Activated T-helper 17 cell treated with anti-CD3 and anti-CD28 coated beads, Interleukin-2, amount 50 U/mL, for 72 hours (primary cell): Measurements from ENCODE around the gene PTPRM. TPM values are rescaled to one million over a fixed set of nuclear protein-coding genes. Genes with fewer than 3 reads are reported as not detected.
"Not testable (repeated sequence)": the region's sequence is repeated elsewhere in the genome, so short reads cannot be mapped to it uniquely, and the experiment has no call there.

Source experiments
- ATAC-seq: fragments of 150-1000 bp; cut with Tn5 transposase; replicated peaks from 2 replicates; pipeline ENCODE4 v1.10.0; 2021; ENCODE audit warnings: mild to moderate bottlenecking, moderate library complexity
- H3K27ac Mint-ChIP-seq: one replicate; pipeline ENCODE4 v1.8.0; 2022; ENCODE audit warnings: mixed read lengths
- H3K27me3 Mint-ChIP-seq: one replicate; pipeline ENCODE4 v1.8.0; 2022; ENCODE audit warnings: mixed read lengths
- H3K36me3 Mint-ChIP-seq: one replicate; pipeline ENCODE4 v1.8.0; 2022; ENCODE audit warnings: low read depth, mild to moderate bottlenecking, mixed read lengths
- H3K4me1 Mint-ChIP-seq: one replicate; pipeline ENCODE4 v1.8.0; 2022; ENCODE audit warnings: mixed read lengths
- H3K4me3 Mint-ChIP-seq: one replicate; pipeline ENCODE4 v1.8.0; 2022; ENCODE audit warnings: mild to moderate bottlenecking, mixed read lengths
- H3K9me3 Mint-ChIP-seq: one replicate; pipeline ENCODE4 v1.8.0; 2022; ENCODE audit warnings: mixed read lengths
- total RNA-seq, 2 donors: library from RNA; stranded (reverse); gene quantifications; one replicate each; pipeline ENCODE4 v1.2.3, GENCODE V29; 2022

The PTPRM gene
- total RNA-seq, 2 donors from 2014 or later = 7.5 to 24.5 TPM

DNA sequence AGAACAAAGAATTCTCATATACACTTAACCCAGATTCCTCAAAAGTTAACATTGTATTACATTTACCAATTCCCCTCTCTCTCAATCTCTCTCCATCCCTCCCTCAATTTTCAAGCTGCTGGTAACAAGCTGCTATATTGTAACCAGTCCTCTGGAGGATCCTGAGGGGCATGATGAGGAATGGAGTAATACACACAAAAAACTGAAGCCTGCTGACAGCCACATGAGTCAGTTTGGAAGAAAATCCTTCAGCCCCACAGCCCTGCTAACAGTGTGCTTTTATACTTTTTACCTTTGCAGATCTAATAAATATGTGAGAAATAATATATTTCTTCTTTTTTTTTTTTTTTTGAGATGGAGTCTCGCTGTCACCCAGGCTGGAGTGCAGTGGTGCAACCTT, 876.4 kb downstream of the PTPRM start:
- no peak overlapping the region for H3K27ac Mint-ChIP-seq

DNA sequence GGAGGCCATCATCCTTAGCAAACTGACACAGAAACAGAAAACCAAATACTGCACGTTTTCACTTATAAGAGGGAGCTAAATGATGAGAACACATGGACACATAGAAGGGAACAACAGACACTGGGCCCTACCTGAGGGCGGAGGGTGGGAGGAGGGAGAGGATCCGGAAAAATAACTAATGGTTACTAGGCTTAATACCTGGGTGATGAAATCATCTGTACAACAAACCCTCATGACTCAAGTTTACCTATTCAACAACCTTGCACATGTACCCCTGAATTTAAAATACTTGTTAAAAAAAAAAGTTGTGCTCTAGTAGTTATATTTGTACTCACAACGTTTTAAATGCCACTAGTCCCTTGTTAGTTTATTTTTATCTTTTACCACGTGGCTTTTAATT, 879.8 kb downstream of the PTPRM start:
- H3K4me1 Mint-ChIP-seq, H3K27ac Mint-ChIP-seq, H3K9me3 Mint-ChIP-seq, H3K4me3 Mint-ChIP-seq, ATAC-seq, H3K36me3 Mint-ChIP-seq: not testable (repeated sequence)
- H3K27me3 Mint-ChIP-seq = peaks cover 20% of the 10 kb centered on the region

More for the DNA sequence above, 876.4 kb downstream of the PTPRM start:
- Mint-ChIP-seq H3K27me3 (peaks cover 13% of the 10 kb centered on the region), H3K36me3 (no peaks in the 10 kb centered on the region), H3K9me3 (peaks cover 4% of the 10 kb centered on the region), H3K4me1 (no peaks in the 10 kb centered on the region), H3K4me3 (no peak overlapping the region)
- ATAC-seq = no peak

DNA sequence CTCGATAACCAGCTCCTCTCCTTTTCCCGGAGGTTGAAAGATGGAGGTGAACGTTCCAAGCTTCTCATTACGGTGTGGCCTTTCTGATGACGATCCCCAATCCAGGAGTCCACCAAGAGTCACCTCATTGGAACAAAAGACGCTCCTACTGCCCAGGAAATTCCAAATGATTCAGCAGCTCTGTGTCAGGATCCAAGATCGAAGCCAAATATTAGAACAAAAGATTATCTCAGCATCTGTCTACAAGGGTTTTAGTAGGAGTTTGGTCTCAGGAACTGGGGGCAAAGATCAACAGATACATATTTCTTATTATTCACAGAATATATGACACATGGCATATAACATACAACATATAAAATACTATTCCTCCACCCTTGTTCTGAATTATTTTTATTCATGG, 881.0 kb downstream of the PTPRM start:
- Mint-ChIP-seq H3K4me1 (no peaks in the 10 kb centered on the region), H3K27me3 (peaks cover 22% of the 10 kb centered on the region), H3K36me3 (no peaks in the 10 kb centered on the region), H3K9me3 (no peaks in the 10 kb centered on the region), H3K4me3 (no peak overlapping the region), H3K27ac (no peak overlapping the region)
- no peak for ATAC-seq

DNA sequence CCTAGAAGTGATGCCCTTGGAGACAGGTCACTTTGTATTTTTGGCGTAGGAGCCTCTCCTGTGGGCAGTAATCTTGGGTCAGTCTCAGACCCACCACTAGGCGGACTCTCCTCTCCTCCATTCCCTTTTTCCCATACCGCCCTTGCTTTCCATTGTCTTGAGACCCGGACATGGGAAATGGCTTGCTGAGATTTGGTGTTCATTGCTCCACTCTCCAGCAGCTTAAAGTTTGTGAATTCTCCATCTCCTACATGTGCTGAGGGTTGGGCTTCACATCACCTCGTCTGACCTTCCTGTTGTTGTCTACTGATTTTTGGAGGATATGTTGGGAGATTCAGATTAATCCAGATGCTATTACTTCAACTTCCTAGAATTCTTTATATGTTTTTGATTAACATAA, 882.9 kb downstream of the PTPRM start:
- Mint-ChIP-seq H3K4me3 (no peak overlapping the region), H3K4me1 (no peaks in the 10 kb centered on the region)

DNA sequence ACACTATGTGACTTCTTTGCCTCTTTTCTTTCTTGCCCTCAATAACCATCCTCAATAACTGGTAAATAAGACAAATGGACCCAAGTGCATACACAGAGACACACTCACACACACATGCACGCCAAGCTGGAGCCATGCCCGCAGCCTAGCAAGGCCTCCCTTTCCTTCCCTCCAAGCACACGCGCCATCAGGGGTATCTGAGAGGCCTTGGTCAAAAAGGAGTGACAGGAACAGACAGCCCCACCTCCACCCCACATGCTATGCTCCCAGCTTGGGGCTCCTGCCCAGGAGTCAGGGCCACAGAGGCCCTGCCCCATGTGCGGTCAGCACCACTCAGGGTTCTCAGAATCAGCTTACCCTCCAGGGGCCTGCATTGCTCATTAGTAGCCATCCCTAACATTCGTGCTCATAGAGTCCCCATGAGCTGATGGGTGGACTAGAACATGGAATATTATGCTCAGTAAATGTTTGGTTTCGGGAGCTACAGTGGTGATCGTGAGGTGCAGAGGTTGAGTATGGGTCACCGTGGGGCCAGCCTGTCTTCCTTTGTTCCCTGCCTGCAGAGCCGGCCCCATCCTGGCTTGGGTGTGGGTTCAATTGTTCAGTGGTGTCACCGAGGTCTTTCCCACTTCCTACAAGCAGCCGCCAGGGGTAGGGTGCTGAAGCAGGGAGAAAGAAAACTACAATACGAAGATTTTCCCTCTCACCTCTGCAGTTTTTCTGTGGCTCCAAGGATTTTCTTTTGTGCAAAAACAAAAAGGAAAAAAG, 884.0 kb downstream of the PTPRM start:
- no peaks in the 10 kb centered on the region for H3K9me3 Mint-ChIP-seq
- H3K36me3 Mint-ChIP-seq = no peaks in the 10 kb centered on the region
- H3K27ac Mint-ChIP-seq = no peak overlapping the region
- no peak for ATAC-seq
- H3K4me1 Mint-ChIP-seq = no peaks in the 10 kb centered on the region
- peaks cover 19% of the 10 kb centered on the region for H3K27me3 Mint-ChIP-seq
- H3K4me3 Mint-ChIP-seq = no peak overlapping the region

More for the DNA sequence above, 882.9 kb downstream of the PTPRM start:
- H3K36me3 Mint-ChIP-seq = no peaks in the 10 kb centered on the region
- no peaks in the 10 kb centered on the region for H3K9me3 Mint-ChIP-seq
- ATAC-seq = no peak
- no peak overlapping the region for H3K27ac Mint-ChIP-seq
- peaks cover 22% of the 10 kb centered on the region for H3K27me3 Mint-ChIP-seq

DNA sequence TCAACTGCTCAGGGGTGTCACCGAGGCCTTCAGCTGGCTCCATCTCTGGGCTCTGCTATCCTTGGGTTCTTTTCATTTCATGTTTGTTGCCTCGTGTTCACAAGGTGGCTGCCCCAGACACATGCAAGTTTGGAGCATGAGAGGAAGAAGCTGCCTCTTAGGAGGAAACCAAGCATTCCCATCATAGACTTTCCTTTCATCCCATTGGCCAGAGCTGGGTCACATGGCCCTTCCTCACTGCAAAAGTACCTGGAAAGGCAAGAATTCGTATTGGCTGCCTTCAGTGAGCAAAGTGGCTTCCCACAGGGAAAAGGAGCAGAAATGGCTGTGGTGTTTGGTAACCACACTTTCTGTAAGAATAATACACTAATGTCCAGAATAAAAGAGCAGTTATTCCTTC, 886.4 kb downstream of the PTPRM start:
- ATAC-seq = no peak
- Mint-ChIP-seq H3K4me1 (no peaks in the 10 kb centered on the region), H3K9me3 (no peaks in the 10 kb centered on the region), H3K27ac (no peak overlapping the region), H3K36me3 (no peaks in the 10 kb centered on the region), H3K27me3 (peaks cover 10% of the 10 kb centered on the region), H3K4me3 (no peak overlapping the region)

DNA sequence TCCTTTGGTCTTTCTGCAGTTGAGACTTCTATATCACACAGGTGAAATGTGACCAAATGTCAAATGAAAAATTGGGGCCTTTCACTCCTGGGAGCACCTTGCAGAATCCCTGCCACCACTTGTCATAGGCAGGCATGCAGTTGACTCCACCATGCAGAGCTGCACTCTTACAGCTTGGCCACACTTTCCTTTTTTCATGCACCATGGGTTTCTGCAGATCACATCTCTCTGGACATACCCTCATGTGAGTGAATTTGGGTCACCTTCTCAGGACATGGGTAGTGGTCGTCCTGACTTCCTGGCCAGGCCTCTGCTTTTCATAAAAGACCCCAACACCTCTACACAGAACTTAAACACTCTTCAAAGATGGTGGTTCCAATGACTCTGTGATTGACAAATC, 887.0 kb downstream of the PTPRM start:
- no peak overlapping the region for H3K4me3 Mint-ChIP-seq
- H3K27me3 Mint-ChIP-seq = peaks cover 9% of the 10 kb centered on the region
- H3K4me1 Mint-ChIP-seq = no peaks in the 10 kb centered on the region
- no peaks in the 10 kb centered on the region for H3K9me3 Mint-ChIP-seq
- no peak overlapping the region for H3K27ac Mint-ChIP-seq
- no peak for ATAC-seq
- no peaks in the 10 kb centered on the region for H3K36me3 Mint-ChIP-seq

DNA sequence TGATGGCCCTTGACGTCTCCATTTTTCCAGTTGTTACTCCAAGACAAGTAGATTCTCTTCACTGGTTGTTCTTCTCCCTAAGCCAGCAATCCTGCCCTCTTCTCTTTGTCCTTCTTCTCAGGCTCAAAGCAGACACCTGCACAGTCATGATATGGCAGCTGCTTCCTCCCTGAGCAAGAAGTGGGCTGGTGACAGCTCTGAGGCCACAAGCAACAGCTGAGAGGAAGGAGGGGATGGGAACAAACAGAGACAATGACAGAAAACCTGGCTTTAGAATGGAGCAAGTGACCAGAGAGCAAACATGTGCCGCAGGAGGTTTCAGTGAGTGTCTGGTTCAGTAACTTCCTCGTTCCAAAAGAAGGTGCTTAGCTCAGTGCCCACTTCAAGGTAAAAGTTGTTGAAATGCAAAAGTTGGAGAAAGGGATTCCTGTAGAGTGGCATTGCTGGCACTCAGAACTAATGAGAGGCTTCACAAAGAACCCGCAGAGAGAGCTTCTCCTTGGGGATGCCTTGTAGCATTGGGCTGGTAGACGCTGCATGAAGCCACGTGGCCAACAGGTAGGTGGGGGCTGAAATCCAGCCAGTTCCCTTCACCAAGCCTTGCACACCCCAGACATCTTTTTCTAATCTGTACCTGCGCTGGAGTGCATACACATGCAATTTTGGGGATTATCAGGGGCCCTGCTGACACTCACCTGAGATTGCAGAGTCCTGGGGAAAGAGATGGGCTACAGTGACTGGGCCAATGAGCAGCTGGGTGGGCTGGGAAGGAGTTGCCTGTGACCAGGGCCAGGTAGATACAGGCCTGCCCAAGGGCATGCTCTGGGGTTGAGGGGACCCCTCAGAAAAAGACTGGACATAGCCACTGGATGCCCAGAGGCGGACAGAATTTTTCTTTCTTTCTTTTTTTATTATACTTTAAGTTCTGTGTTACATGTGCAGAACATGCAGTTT, 888.8 kb downstream of the PTPRM start:
- Mint-ChIP-seq H3K36me3 (no peaks in the 10 kb centered on the region), H3K27me3 (peaks cover 3% of the 10 kb centered on the region), H3K4me3 (no peak overlapping the region), H3K4me1 (no peaks in the 10 kb centered on the region), H3K27ac (no peak overlapping the region), H3K9me3 (no peaks in the 10 kb centered on the region)
- no peak for ATAC-seq
